Measurements from ENCODE around the gene ZNF569.

Gene ZNF569

DNA sequence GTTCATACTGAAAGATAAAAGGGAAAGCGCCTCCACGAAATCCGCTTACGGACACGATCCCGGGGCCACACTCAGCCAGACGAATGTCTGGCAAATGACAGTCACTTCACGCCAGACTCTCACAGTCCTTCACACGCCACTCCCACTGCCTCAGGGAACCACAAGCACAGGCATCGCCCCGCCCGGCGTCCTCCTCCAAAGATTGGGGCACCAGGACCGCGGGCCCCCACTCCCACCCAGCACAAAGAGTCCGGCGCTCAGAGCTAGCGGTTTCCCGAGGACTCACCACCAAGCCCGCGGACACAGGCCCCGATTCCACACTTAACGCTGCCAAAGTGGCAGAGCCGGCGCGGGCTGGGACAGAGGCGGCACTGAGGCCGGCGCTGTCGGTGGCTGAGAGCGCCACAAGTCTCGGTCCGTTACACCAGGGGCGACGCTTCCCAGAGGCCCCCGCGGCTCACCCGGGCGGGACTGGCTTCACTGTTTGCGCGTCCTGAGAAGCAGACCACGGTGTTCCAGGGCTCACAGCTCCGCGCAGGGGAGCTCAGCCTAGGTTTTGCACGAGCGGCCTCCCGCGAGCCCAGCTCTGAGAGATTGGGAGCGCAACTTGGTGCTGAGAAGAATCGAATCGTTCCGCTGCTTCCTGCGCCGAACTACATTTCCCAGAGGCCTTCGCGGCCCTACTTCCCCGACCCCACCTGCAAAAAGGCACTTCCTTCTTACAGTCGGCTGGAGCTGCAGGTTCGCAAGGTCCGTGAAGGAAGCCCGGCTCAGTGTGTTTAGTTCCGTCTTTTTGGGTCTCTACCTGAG, at the start of gene ZNF569:
Gene ZNF569, minus strand, starts transcription at position 647 of the 810 bp plus-strand sequence. CDS start 22,523 bp downstream, outside the sequence.
- peaks cover 14% of the 10 kb centered on the region for H3K4me1 ChIP-seq (ENCODE audit: control insufficient read depth, insufficient read depth, low read length)
- peaks cover 17% of the 10 kb centered on the region for H3K9me3 ChIP-seq (ENCODE audit: control insufficient read depth, low read length)
- peak within 1 kb of the TSS; percentile 93 for H3K4me3 ChIP-seq (ENCODE audit: low read length)
- peak; percentile 92 for DNase-seq (ENCODE audit: low read depth)
- peaks cover 35% of the 10 kb centered on the region for H3K36me3 ChIP-seq (ENCODE audit: control insufficient read depth, insufficient read depth, low read length, severe bottlenecking)
- H3K27me3 ChIP-seq (replicated peaks; ENCODE audit: control insufficient read depth, insufficient read depth, low read length): no peaks in the 10 kb centered on the region
- peak within 1 kb of the TSS; percentile 92 for H3K9ac ChIP-seq (ENCODE audit: low read length)

GRCh38 chr19:37513397-37513796, 46.2 kb upstream of the ZNF569 start:
- no peaks in the 10 kb centered on the region for H3K27me3 ChIP-seq (replicated peaks; ENCODE audit: control insufficient read depth, insufficient read depth, low read length)
- no peak for DNase-seq (ENCODE audit: low read depth)
- no peak overlapping the region for H3K4me3 ChIP-seq (ENCODE audit: low read length)
- peaks cover 31% of the 10 kb centered on the region for H3K9me3 ChIP-seq (ENCODE audit: control insufficient read depth, low read length)
- H3K36me3 ChIP-seq (ENCODE audit: control insufficient read depth, insufficient read depth, low read length, severe bottlenecking): no peaks in the 10 kb centered on the region
- no peak overlapping the region for H3K9ac ChIP-seq (ENCODE audit: low read length)
- no peaks in the 10 kb centered on the region for H3K4me1 ChIP-seq (ENCODE audit: control insufficient read depth, insufficient read depth, low read length)

GRCh38 chr19:37511821-37512220, 44.6 kb upstream of the ZNF569 start:
- Histone ChIP-seq H3K27me3 (replicated peaks; ENCODE audit: control insufficient read depth, insufficient read depth, low read length) (no peaks in the 10 kb centered on the region), H3K9ac (ENCODE audit: low read length) (no peak overlapping the region), H3K4me1 (ENCODE audit: control insufficient read depth, insufficient read depth, low read length) (no peaks in the 10 kb centered on the region), H3K36me3 (ENCODE audit: control insufficient read depth, insufficient read depth, low read length, severe bottlenecking) (no peaks in the 10 kb centered on the region), H3K9me3 (ENCODE audit: control insufficient read depth, low read length) (peaks cover 38% of the 10 kb centered on the region), H3K4me3 (ENCODE audit: low read length) (no peak overlapping the region)
- no peak for DNase-seq (ENCODE audit: low read depth)

DNA sequence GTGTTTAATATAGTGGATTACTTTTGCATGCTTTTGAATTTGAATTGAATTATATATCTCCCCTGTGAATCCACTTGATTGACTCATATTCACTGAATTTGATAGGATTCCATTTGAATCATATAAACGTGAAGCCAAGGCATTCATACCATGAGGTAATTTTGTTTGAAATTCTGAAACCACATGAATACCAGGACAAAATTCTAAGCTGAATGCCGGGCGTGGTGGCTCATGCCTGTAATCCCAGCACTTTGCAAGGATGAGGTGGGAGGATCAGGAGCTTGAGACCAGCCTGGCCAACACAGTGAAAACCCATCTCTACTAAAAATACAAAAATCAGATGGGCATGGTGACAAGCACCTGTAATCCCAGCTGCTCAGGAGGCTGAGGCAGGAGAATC, 43.9 kb upstream of the ZNF569 start:
- Histone ChIP-seq H3K4me1 (ENCODE audit: control insufficient read depth, insufficient read depth, low read length) (no peaks in the 10 kb centered on the region), H3K9me3 (ENCODE audit: control insufficient read depth, low read length) (peaks cover 44% of the 10 kb centered on the region), H3K9ac (ENCODE audit: low read length) (no peak overlapping the region), H3K27me3 (replicated peaks; ENCODE audit: control insufficient read depth, insufficient read depth, low read length) (no peaks in the 10 kb centered on the region), H3K4me3 (ENCODE audit: low read length) (no peak overlapping the region), H3K36me3 (ENCODE audit: control insufficient read depth, insufficient read depth, low read length, severe bottlenecking) (no peaks in the 10 kb centered on the region)
- DNase-seq (ENCODE audit: low read depth): no peak

GRCh38 chr19:37507167-37507464, 39.9 kb upstream of the ZNF569 start:
- no peaks in the 10 kb centered on the region for H3K36me3 ChIP-seq (ENCODE audit: control insufficient read depth, insufficient read depth, low read length, severe bottlenecking)
- H3K9me3 ChIP-seq (ENCODE audit: control insufficient read depth, low read length): peaks cover 44% of the 10 kb centered on the region
- H3K4me3 ChIP-seq (ENCODE audit: low read length): peak overlapping the region; percentile 80
- no peaks in the 10 kb centered on the region for H3K4me1 ChIP-seq (ENCODE audit: control insufficient read depth, insufficient read depth, low read length)
- no peaks in the 10 kb centered on the region for H3K27me3 ChIP-seq (replicated peaks; ENCODE audit: control insufficient read depth, insufficient read depth, low read length)
- H3K9ac ChIP-seq (ENCODE audit: low read length): peak overlapping the region; percentile 51
- no peak for DNase-seq (ENCODE audit: low read depth)

DNA sequence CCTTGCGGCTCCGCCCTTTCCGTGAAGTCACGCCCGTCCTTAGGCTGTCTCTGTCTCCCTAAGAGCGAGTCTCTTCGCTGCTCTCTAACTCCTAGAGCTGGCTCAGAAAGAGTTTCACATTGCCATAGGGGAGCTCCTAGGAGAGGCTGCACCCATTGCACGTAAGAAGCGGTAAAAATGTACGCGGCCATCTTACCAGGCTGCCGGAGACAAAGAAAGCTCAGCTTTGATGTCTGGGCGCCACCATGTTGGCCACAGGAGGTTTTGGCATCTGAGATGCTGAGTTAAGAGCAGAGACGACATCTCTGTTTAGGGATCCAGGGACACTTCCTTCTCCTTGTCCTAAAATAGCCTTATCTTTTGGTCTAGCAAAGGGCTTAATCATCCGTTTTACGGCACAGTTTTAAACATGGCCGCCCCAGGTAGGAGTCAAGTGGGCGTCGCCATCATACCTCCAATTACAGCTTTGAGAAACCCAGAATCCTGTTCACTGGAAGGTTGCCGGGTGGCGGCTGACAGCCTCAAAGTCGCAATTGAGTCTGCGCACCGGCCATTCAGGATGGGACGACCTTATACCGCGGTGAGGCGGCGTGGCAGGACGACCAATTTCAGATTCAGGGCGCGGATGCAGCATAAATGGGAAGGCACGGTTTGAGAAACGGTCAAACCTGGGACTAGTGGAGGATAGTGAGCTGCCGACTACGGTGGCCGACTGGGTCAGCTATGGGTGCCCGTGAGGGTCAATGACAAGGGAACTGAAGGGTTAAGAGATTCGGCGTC, 39.3 kb upstream of the ZNF569 start, which contains the start of gene ZNF793:
Gene ZNF793, plus strand, starts transcription at position 553 of the 780 bp plus-strand sequence. CDS start 16,501 bp downstream, outside the sequence.
- Histone ChIP-seq H3K9me3 (ENCODE audit: control insufficient read depth, low read length) (peaks cover 44% of the 10 kb centered on the region), H3K9ac (ENCODE audit: low read length) (peak within 1 kb of the TSS; percentile 51), H3K4me3 (ENCODE audit: low read length) (peak within 1 kb of the TSS; percentile 80), H3K4me1 (ENCODE audit: control insufficient read depth, insufficient read depth, low read length) (no peaks in the 10 kb centered on the region), H3K27me3 (replicated peaks; ENCODE audit: control insufficient read depth, insufficient read depth, low read length) (no peaks in the 10 kb centered on the region), H3K36me3 (ENCODE audit: control insufficient read depth, insufficient read depth, low read length, severe bottlenecking) (no peaks in the 10 kb centered on the region)
- DNase-seq (ENCODE audit: low read depth): peak; percentile 36

GRCh38 chr19:37505958-37506386, 38.7 kb upstream of the ZNF569 start:
- no peaks in the 10 kb centered on the region for H3K36me3 ChIP-seq (ENCODE audit: control insufficient read depth, insufficient read depth, low read length, severe bottlenecking)
- no peak overlapping the region for H3K9ac ChIP-seq (ENCODE audit: low read length)
- H3K4me3 ChIP-seq (ENCODE audit: low read length): peak overlapping the region; percentile 80
- H3K27me3 ChIP-seq (replicated peaks; ENCODE audit: control insufficient read depth, insufficient read depth, low read length): no peaks in the 10 kb centered on the region
- H3K9me3 ChIP-seq (ENCODE audit: control insufficient read depth, low read length): peaks cover 44% of the 10 kb centered on the region
- no peak for DNase-seq (ENCODE audit: low read depth)
- H3K4me1 ChIP-seq (ENCODE audit: control insufficient read depth, insufficient read depth, low read length): no peaks in the 10 kb centered on the region

DNA sequence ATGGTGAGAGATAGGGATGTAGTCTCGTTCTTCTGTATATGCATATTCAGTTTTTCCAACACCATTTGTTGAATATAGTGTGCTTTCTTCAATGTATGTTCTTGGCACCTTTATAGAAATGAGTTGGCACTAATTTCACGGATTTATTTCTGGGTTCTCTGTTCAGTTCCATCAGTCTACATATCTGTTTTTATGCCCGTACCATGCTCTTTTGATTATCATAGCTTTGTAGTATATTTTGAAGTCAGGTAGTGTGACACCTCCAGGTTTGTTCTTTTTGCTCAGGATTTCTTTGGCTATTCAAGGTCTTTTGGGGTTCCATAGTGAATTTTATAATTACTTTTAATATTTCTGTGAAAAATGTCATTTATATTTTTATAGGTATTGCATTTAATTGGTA, 25.0 kb upstream of the ZNF569 start:
- Histone ChIP-seq H3K27me3 (replicated peaks; ENCODE audit: control insufficient read depth, insufficient read depth, low read length) (no peaks in the 10 kb centered on the region), H3K4me3 (ENCODE audit: low read length) (no peak overlapping the region), H3K36me3 (ENCODE audit: control insufficient read depth, insufficient read depth, low read length, severe bottlenecking) (no peaks in the 10 kb centered on the region), H3K4me1 (ENCODE audit: control insufficient read depth, insufficient read depth, low read length) (no peaks in the 10 kb centered on the region), H3K9ac (ENCODE audit: low read length) (no peak overlapping the region), H3K9me3 (ENCODE audit: control insufficient read depth, low read length) (peaks cover 74% of the 10 kb centered on the region)
- no peak for DNase-seq (ENCODE audit: low read depth)

DNA sequence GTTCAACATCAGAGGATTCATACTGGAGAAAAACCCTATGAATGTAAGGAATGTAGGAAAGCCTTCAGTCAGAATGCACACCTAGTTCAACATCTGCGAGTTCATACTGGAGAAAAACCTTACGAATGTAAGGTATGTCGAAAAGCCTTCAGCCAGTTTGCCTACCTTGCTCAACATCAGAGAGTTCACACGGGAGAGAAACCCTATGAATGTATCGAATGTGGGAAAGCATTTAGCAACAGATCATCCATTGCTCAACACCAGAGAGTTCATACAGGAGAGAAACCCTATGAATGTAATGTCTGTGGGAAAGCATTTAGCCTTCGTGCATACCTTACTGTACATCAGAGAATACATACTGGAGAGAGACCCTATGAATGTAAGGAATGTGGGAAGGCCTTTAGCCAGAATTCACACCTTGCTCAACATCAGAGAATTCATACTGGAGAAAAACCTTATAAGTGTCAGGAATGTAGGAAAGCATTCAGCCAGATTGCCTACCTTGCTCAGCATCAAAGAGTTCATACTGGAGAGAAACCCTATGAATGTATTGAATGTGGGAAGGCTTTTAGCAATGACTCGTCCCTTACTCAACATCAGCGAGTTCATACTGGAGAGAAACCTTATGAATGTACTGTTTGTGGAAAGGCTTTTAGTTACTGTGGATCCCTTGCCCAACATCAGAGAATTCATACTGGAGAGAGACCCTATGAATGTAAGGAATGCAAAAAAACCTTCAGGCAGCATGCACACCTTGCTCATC, 17.3 kb upstream of the ZNF569 start:
- Histone ChIP-seq H3K4me3 (ENCODE audit: low read length) (peak overlapping the region; percentile 71), H3K4me1 (ENCODE audit: control insufficient read depth, insufficient read depth, low read length) (no peaks in the 10 kb centered on the region), H3K9me3 (ENCODE audit: control insufficient read depth, low read length) (peaks cover 100% of the 10 kb centered on the region), H3K36me3 (ENCODE audit: control insufficient read depth, insufficient read depth, low read length, severe bottlenecking) (peaks cover 65% of the 10 kb centered on the region), H3K9ac (ENCODE audit: low read length) (no peak overlapping the region), H3K27me3 (replicated peaks; ENCODE audit: control insufficient read depth, insufficient read depth, low read length) (no peaks in the 10 kb centered on the region)
- no peak for DNase-seq (ENCODE audit: low read depth)

- DNase-seq (ENCODE audit: low read depth): no peak
- no peak overlapping the region for H3K9ac ChIP-seq (ENCODE audit: low read length)
- H3K36me3 ChIP-seq (ENCODE audit: control insufficient read depth, insufficient read depth, low read length, severe bottlenecking): peaks cover 42% of the 10 kb centered on the region
- peaks cover 38% of the 10 kb centered on the region for H3K9me3 ChIP-seq (ENCODE audit: control insufficient read depth, low read length)
- H3K4me1 ChIP-seq (ENCODE audit: control insufficient read depth, insufficient read depth, low read length): peaks cover 14% of the 10 kb centered on the region
- H3K4me3 ChIP-seq (ENCODE audit: low read length): no peak overlapping the region
- H3K27me3 ChIP-seq (replicated peaks; ENCODE audit: control insufficient read depth, insufficient read depth, low read length): no peaks in the 10 kb centered on the region
Measured at GRCh38 chr19:37472165-37472564, 4.9 kb upstream of the ZNF569 start.

GRCh38 chr19:37470216-37470615, 3.0 kb upstream of the ZNF569 start:
- DNase-seq (ENCODE audit: low read depth): no peak
- Histone ChIP-seq H3K4me1 (ENCODE audit: control insufficient read depth, insufficient read depth, low read length) (peaks cover 14% of the 10 kb centered on the region), H3K36me3 (ENCODE audit: control insufficient read depth, insufficient read depth, low read length, severe bottlenecking) (peaks cover 22% of the 10 kb centered on the region), H3K9ac (ENCODE audit: low read length) (peak overlapping the region; percentile 92), H3K9me3 (ENCODE audit: control insufficient read depth, low read length) (peaks cover 19% of the 10 kb centered on the region), H3K27me3 (replicated peaks; ENCODE audit: control insufficient read depth, insufficient read depth, low read length) (no peaks in the 10 kb centered on the region), H3K4me3 (ENCODE audit: low read length) (peak overlapping the region; percentile 93)

All from adipocyte (in vitro differentiated cells).